Mucosa of descending colon (tissue), 3 donors: ENCODE results near the gene LRRTM3. TPM values are rescaled to one million over a fixed set of nuclear protein-coding genes. Genes with fewer than 3 reads are reported as not detected.

Experiments
- ATAC-seq: fragments of 200-7000 bp; cut with Tn5 transposase; one replicate; pipeline ENCODE4 v1.9.1; 2020; ENCODE audit warnings: mild to moderate bottlenecking, moderate library complexity
- DNase-seq, 3 donors: peaks; one replicate each; pipeline ENCODE4 v3.0.0-alpha.2; 2020
- H3K36me3 ChIP-seq: fragments of 200-600 bp; one replicate; pipeline ENCODE4 v1.8.0; 2021; ENCODE audit warnings: low read depth, mild to moderate bottlenecking
- H3K4me1 ChIP-seq: fragments of 200-600 bp; one replicate; pipeline ENCODE4 v1.8.0; 2021; ENCODE audit warnings: low read depth, mild to moderate bottlenecking
- H3K4me3 ChIP-seq: fragments of 200-600 bp; one replicate; pipeline ENCODE4 v1.8.0; 2021; ENCODE audit warnings: mild to moderate bottlenecking
- H3K9me3 ChIP-seq: fragments of 200-600 bp; one replicate; pipeline ENCODE4 v1.8.0; 2021; ENCODE audit warnings: mild to moderate bottlenecking
- intact Hi-C, 2 donors: fragments of 100-400 bp; cut with DNase I in 1 of 2; cut with micrococcal nuclease in 1 of 2; formaldehyde crosslinking; loops; one replicate each; pipeline versions ENCODE4 v1.11.0 to v1.11.1; 2022; cut with DNase I, micrococcal nuclease
- total RNA-seq, 3 donors: library from RNA; stranded (reverse); fragmentation: NEBNext Ultra II Directional in 2 of 3; extraction: Animal tissue kit (Norgen Biotek cat#: 25700) in 2 of 3; gene quantifications; one replicate each; pipeline versions ENCODE4 v1.2.1 to v1.2.4, GENCODE V29; 2021 to 2023
- TF ChIP-seq, protein P1 (sequence below): fragments of 200-600 bp; IDR thresholded peaks from one replicate; pipeline ENCODE4 v1.8.0; 2022; ENCODE audit warnings: antibody characterized with exemption, mild to moderate bottlenecking
- donor health status: DM: no; HTN: no; CAD: no; lungs with moderate emphysema.
- donor health status: DM: no; HTN: no; CAD: no.
- donor health status: DM: no; HTN: yes; CAD: no.

Gene LRRTM3
- total RNA-seq, 3 donors from 2014 or later = 0.09 to 0.16 TPM; not detected in 1

- DNase-seq (no peak), ATAC-seq (no peak)
- TF ChIP-seq, protein P1, sequence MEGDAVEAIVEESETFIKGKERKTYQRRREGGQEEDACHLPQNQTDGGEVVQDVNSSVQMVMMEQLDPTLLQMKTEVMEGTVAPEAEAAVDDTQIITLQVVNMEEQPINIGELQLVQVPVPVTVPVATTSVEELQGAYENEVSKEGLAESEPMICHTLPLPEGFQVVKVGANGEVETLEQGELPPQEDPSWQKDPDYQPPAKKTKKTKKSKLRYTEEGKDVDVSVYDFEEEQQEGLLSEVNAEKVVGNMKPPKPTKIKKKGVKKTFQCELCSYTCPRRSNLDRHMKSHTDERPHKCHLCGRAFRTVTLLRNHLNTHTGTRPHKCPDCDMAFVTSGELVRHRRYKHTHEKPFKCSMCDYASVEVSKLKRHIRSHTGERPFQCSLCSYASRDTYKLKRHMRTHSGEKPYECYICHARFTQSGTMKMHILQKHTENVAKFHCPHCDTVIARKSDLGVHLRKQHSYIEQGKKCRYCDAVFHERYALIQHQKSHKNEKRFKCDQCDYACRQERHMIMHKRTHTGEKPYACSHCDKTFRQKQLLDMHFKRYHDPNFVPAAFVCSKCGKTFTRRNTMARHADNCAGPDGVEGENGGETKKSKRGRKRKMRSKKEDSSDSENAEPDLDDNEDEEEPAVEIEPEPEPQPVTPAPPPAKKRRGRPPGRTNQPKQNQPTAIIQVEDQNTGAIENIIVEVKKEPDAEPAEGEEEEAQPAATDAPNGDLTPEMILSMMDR = no peak
- no peak overlapping the region for H3K4me3 ChIP-seq
- H3K9me3 ChIP-seq = no peaks in the 10 kb centered on the region
- H3K36me3 ChIP-seq = no peaks in the 10 kb centered on the region
- H3K4me1 ChIP-seq = peaks cover 4% of the 10 kb centered on the region
- intact Hi-C loops = no loop called here
These were observed 1.6 kb downstream of the LRRTM3 start for GRCh38 chr10:66927251-66927935.

DNA sequence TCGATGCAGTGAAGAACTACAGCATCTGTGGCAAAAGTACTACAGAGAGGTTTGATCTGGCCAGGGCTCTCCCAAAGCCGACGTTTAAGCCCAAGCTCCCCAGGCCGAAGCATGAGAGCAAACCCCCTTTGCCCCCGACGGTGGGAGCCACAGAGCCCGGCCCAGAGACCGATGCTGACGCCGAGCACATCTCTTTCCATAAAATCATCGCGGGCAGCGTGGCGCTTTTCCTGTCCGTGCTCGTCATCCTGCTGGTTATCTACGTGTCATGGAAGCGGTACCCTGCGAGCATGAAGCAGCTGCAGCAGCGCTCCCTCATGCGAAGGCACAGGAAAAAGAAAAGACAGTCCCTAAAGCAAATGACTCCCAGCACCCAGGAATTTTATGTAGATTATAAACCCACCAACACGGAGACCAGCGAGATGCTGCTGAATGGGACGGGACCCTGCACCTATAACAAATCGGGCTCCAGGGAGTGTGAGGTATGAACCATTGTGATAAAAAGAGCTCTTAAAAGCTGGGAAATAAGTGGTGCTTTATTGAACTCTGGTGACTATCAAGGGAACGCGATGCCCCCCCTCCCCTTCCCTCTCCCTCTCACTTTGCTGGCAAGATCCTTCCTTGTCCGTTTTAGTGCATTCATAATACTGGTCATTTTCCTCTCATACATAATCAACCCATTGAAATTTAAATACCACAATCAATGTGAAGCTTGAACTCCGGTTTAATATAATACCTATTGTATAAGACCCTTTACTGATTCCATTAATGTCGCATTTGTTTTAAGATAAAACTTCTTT, 2.3 kb downstream of the LRRTM3 start:
- no peak overlapping the region for H3K4me3 ChIP-seq
- ATAC-seq = no peak
- intact Hi-C loops = no loop called here

DNA sequence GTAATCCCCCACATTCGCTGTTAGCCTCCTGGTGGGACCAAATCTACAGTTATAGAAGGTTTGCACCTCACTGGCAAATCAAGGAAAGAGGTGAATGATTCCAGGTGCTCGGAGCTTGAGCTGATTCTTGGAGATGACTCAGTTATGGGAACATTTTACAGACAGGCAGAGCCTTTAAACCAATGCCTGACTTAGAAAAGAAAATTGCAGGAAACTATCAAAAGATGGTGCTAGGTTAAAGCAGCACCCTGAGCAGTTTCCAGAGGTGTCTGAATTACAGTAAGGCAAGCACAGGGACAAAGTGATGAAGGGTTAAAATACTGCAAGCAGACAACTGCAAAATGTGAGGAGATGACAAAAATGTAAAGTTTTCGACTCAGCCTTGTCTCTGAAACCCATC, 2.9 kb downstream of the LRRTM3 start:
- intact Hi-C loops = no loop called here
- H3K4me3 ChIP-seq = no peak overlapping the region
- DNase-seq (no peak), ATAC-seq (no peak)
- H3K9me3 ChIP-seq = no peaks in the 10 kb centered on the region
- TF ChIP-seq, protein P1 = no peak
- H3K36me3 ChIP-seq = no peaks in the 10 kb centered on the region
- peaks cover 4% of the 10 kb centered on the region for H3K4me1 ChIP-seq

More for the DNA sequence above, 2.3 kb downstream of the LRRTM3 start:
- DNase-seq = peak in 2 of 3 donors; percentile 5 to 37
- Histone ChIP-seq H3K36me3 (no peaks in the 10 kb centered on the region), H3K9me3 (no peaks in the 10 kb centered on the region), H3K4me1 (peaks cover 4% of the 10 kb centered on the region)
- TF ChIP-seq, protein P1 = no peak

DNA sequence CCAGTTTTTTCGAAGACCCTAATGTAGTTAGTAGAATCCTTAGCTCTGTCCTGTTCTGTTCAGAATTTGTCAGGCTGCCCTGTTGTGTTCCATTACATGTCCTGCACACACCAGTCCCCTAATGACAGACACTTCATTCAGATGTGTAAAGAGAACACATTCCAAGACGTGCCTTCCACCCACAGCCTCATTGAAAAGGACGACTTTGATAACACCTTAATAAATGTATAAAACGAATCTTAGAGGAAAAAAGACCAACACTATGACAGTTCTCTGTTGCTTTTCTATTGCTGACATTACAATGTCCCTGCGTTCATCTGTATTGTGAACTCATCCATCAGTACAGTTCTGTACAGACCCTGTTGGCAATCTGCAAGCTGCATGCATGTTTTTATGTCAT, 3.5 kb downstream of the LRRTM3 start:
- Histone ChIP-seq H3K4me3 (no peak overlapping the region), H3K36me3 (no peaks in the 10 kb centered on the region), H3K9me3 (no peaks in the 10 kb centered on the region), H3K4me1 (peaks cover 4% of the 10 kb centered on the region)
- no peak for ATAC-seq
- no peak for DNase-seq
- TF ChIP-seq, protein P1 = no peak
- intact Hi-C loops = no loop called here

DNA sequence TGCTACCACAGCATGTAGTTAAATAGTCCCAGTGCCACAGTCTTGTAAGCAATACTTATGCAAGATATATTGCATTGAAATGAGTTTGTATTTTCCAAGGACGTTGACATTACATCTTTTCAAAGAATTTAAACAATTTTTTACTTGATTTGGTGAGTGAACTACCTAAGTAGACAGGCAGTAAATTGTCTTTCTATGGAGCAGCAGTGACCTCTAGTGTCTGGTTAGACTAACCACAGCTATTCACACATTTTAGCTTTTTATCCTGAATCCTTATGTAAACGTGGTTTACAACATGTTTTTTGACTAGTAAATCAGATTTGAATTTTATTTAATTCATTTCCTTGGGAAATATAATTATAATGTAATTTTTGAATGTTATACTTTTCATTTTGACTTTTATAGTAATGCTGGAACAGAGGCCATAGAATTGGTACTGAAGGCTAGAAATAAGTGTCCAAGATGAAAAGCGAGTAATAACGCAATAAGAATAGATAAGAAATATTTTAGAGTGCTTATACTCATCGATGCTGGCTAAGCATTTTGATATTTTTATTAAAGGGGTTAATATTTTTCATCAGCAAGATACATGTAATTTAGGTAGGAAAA, 5.6 kb downstream of the LRRTM3 start:
- no peaks in the 10 kb centered on the region for H3K36me3 ChIP-seq
- DNase-seq (peak in 1 of 3 donors; percentile 17), ATAC-seq (peak; percentile 53)
- no peak overlapping the region for H3K4me3 ChIP-seq
- H3K9me3 ChIP-seq = no peaks in the 10 kb centered on the region
- intact Hi-C loops = no loop called here
- H3K4me1 ChIP-seq = no peaks in the 10 kb centered on the region
- TF ChIP-seq, protein P1 = peak; percentile 47
